H1 (cell line): ENCODE measurements around the gene DOP1A. TPM values are rescaled to one million over a fixed set of nuclear protein-coding genes. Genes with fewer than 3 reads are reported as not detected.

Experiments used
- BCL11A ChIP-seq, 2 experiments: IDR thresholded peaks; one replicate each; pipeline ENCODE4 v1.6.1; 2011; ENCODE audit warnings: low read depth in 2 of 2, low read length in 2 of 2, mild to moderate bottlenecking in 2 of 2
- EGR1 ChIP-seq: IDR thresholded peaks from 2 replicates; pipeline ENCODE4 v1.6.1; 2011; ENCODE audit warnings: low read depth, low read length, borderline replicate concordance
- HDAC2 ChIP-seq, 2 experiments: fragments of 300-600 bp in 1 of 2; sonication (generic) in 1 of 2; IDR thresholded peaks; 2 replicates each; pipeline ENCODE4 v1.6.1; 2011 to 2012; ENCODE audit warnings: low read depth in 2 of 2, low read length in 2 of 2, mild to moderate bottlenecking in 2 of 2, moderate library complexity in 2 of 2, borderline replicate concordance in 1 of 2, inconsistent platforms in 1 of 2
- JUN ChIP-seq: IDR thresholded peaks from 2 replicates; pipeline ENCODE4 v1.6.1; 2011; ENCODE audit warnings: low read depth, mild to moderate bottlenecking, improper control_type of control experiment, low read length
- KDM4A ChIP-seq: IDR thresholded peaks from one replicate; pipeline ENCODE4 v1.7.1; 2012; ENCODE audit warnings: low read depth, mild to moderate bottlenecking, moderate library complexity, low read length, inconsistent platforms; ENCODE audit not compliant: severe bottlenecking
- POLR2AphosphoS5 ChIP-seq: IDR thresholded peaks from 2 replicates; pipeline ENCODE4 v1.6.1; 2011; ENCODE audit warnings: low read depth, low read length
- RAD21 ChIP-seq, 2 experiments: IDR thresholded peaks in 1 of 2; conservative IDR thresholded peaks in 1 of 2; 2 replicates each; pipeline ENCODE4 v1.6.1; 2011; ENCODE audit warnings: low read depth in 2 of 2, low read length in 2 of 2, improper control_type of control experiment in 1 of 2, inconsistent platforms in 1 of 2, mild to moderate bottlenecking in 1 of 2, moderate library complexity in 1 of 2
- RBBP5 ChIP-seq: IDR thresholded peaks from 2 replicates; pipeline ENCODE4 v1.7.1; 2012; ENCODE audit warnings: low read depth, mild to moderate bottlenecking, inconsistent platforms, low read length, moderate library complexity, borderline replicate concordance
- RFX5 ChIP-seq: IDR thresholded peaks from 2 replicates; pipeline ENCODE4 v1.6.1; 2011; ENCODE audit warnings: low read depth, low read length, improper control_type of control experiment, borderline replicate concordance
- RXRA ChIP-seq: IDR thresholded peaks from 2 replicates; pipeline ENCODE4 v1.6.1; 2011; ENCODE audit warnings: low read depth, mild to moderate bottlenecking, low read length, moderate library complexity; ENCODE audit not compliant: insufficient read depth
- SAP30 ChIP-seq: fragments of 300-600 bp; sonication (generic); IDR thresholded peaks from 2 replicates; pipeline ENCODE4 v1.7.1; 2012; ENCODE audit warnings: low read length, moderate library complexity, mild to moderate bottlenecking, inconsistent platforms; ENCODE audit not compliant: insufficient read depth, insufficient replicate concordance
- SIN3A ChIP-seq, 2 experiments: IDR thresholded peaks in 1 of 2; conservative IDR thresholded peaks in 1 of 2; 2 replicates each; pipeline ENCODE4 v1.6.1; 2011 to 2012; ENCODE audit warnings: low read length in 2 of 2, improper control_type of control experiment in 1 of 2, low read depth in 1 of 2, mild to moderate bottlenecking in 1 of 2
- SIRT6 ChIP-seq: IDR thresholded peaks from one replicate; pipeline ENCODE4 v1.7.1; 2012; ENCODE audit warnings: low read length, inconsistent platforms
- SIX5 ChIP-seq: IDR thresholded peaks from 2 replicates; pipeline ENCODE4 v1.6.1; 2011; ENCODE audit warnings: mild to moderate bottlenecking, low read depth, low read length
- SP1 ChIP-seq: IDR thresholded peaks from 2 replicates; pipeline ENCODE4 v1.6.1; 2011; ENCODE audit warnings: low read depth, low read length
- SP4 ChIP-seq: IDR thresholded peaks from 2 replicates; pipeline ENCODE4 v1.6.1; 2012; ENCODE audit warnings: low read length, inconsistent platforms
- polyA plus RNA-seq, 7 experiments: library from polyadenylated mRNA; depleted of rRNA in 3 of 7; stranded (reverse) in 5 of 7; unstranded in 2 of 7; fragments of >200 nt in 5 of 7; fragments of 200-250 nt in 2 of 7; gene quantifications; 1 replicate in 5 of 7; 2 replicates in 1 of 7; 4 replicates in 1 of 7; pipeline versions ENCODE4 v1.2.1 to v1.2.3, GENCODE V29; 2011 to 2013; ENCODE audit warnings: missing spikeins in 2 of 7, mixed read lengths in 2 of 7
- total RNA-seq: library from RNA; stranded (reverse); fragmentation: NEBNext Ultra II Directional; extraction: Animal tissue kit (Norgen Biotek cat#: 25700); gene quantifications from 2 replicates; pipeline ENCODE4 v1.2.1, GENCODE V29; 2021
- TF ChIP-seq, protein P1 (sequence below): IDR thresholded peaks from 2 replicates; pipeline ENCODE4 v1.6.1; 2011; ENCODE audit warnings: low read length, improper control_type of control experiment
- TF ChIP-seq, protein P2 (sequence below), 3 experiments: IDR thresholded peaks; 1 replicate in 2 of 3; 2 replicates in 1 of 3; pipeline versions ENCODE4 v1.5.1 to v1.6.1; 2011; ENCODE audit warnings: low read length in 3 of 3, mild to moderate bottlenecking in 3 of 3, inconsistent platforms in 2 of 3, low read depth in 1 of 3, moderate library complexity in 1 of 3; ENCODE audit not compliant: insufficient read depth in 1 of 3; ENCODE audit errors: control extremely low read depth in 1 of 3

Gene DOP1A
- total and polyA plus RNA-seq, 2 of the 8 experiments (the other 6 are each of a cell fraction or from before 2014, with no cell fraction given) = 7.5 to 14.7 TPM

- peak; percentile 62 for TF ChIP-seq SAP30
- no peak for TF ChIP-seq BCL11A (IDR thresholded peaks at IDR 0.05; ENCODE audit: low read depth in 2 of 2, low read length in 2 of 2)
- TF ChIP-seq EGR1 = 0 out of 2 replicates have a peak, but pooled peaks have one; percentile 10
- 0 out of 4 replicates have a peak, but pooled peaks of 1 of the 2 experiments have one; percentile 12 for TF ChIP-seq SIN3A (conservative IDR thresholded peaks at IDR 0.05 in 1 of 2, IDR thresholded peaks at IDR 0.05 in 1 of 2; ENCODE audit: low read depth in 1 of 2, low read length in 2 of 2)
- no peak for TF ChIP-seq SIRT6
- TF ChIP-seq JUN = no peak
- TF ChIP-seq, protein P1, sequence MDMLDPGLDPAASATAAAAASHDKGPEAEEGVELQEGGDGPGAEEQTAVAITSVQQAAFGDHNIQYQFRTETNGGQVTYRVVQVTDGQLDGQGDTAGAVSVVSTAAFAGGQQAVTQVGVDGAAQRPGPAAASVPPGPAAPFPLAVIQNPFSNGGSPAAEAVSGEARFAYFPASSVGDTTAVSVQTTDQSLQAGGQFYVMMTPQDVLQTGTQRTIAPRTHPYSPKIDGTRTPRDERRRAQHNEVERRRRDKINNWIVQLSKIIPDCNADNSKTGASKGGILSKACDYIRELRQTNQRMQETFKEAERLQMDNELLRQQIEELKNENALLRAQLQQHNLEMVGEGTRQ = no peak
- TF ChIP-seq RBBP5 = 0 out of 2 replicates have a peak, but pooled peaks have one; percentile 67
- no peak for TF ChIP-seq RAD21 (IDR thresholded peaks at IDR 0.05 in 1 of 2, conservative IDR thresholded peaks at IDR 0.05 in 1 of 2; ENCODE audit: low read depth in 2 of 2, low read length in 2 of 2)
- no peak; a peak in 2 of 4 replicates for TF ChIP-seq HDAC2 (IDR thresholded peaks at IDR 0.05; ENCODE audit: borderline replicate concordance in 1 of 2, low read depth in 2 of 2, low read length in 2 of 2)
- no peak for TF ChIP-seq SP1
- TF ChIP-seq KDM4A = peak; percentile 33
- TF ChIP-seq RFX5 = no peak
- TF ChIP-seq, protein P2, sequence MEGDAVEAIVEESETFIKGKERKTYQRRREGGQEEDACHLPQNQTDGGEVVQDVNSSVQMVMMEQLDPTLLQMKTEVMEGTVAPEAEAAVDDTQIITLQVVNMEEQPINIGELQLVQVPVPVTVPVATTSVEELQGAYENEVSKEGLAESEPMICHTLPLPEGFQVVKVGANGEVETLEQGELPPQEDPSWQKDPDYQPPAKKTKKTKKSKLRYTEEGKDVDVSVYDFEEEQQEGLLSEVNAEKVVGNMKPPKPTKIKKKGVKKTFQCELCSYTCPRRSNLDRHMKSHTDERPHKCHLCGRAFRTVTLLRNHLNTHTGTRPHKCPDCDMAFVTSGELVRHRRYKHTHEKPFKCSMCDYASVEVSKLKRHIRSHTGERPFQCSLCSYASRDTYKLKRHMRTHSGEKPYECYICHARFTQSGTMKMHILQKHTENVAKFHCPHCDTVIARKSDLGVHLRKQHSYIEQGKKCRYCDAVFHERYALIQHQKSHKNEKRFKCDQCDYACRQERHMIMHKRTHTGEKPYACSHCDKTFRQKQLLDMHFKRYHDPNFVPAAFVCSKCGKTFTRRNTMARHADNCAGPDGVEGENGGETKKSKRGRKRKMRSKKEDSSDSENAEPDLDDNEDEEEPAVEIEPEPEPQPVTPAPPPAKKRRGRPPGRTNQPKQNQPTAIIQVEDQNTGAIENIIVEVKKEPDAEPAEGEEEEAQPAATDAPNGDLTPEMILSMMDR (IDR thresholded peaks at IDR 0.05; ENCODE audit: control extremely low read depth in 1 of 3, insufficient read depth in 1 of 3, low read depth in 1 of 3, low read length in 3 of 3) = no peak
- TF ChIP-seq SP4 = no peak
- no peak for TF ChIP-seq SIX5
- TF ChIP-seq RXRA = no peak
- TF ChIP-seq POLR2AphosphoS5 = peak; percentile 67; the same call in 1 of the 2 replicates
Measured at GRCh38 chr6:83192871-83193746, 125.6 kb downstream of the DOP1A start, which contains the start of the genes PGM3 and RWDD2A (continued).
